OCI-LY3 (cell line): Measurements from ENCODE around the gene ERCC2.
A peak's percentile ranks its signal among the peaks of the same experiment; 100 is the strongest.

Experiments
- H2AFZ ChIP-seq: fragments of 200-600, 300-600 bp; shearing (Covaris generic); 2 replicates; pipeline ENCODE4 v1.6.0; 2014; ENCODE audit warnings: antibody characterized with exemption, low read depth, low read length
- H3K27ac ChIP-seq: fragments of 200-600, 300-600 bp; sonication (generic); 2 replicates; pipeline ENCODE4 v1.5.1; 2014; ENCODE audit warnings: mild to moderate bottlenecking, low read length, moderate library complexity, mixed read lengths
- H3K27me3 ChIP-seq: fragments of 200-600, 300-600 bp; sonication (generic); 2 replicates; pipeline ENCODE4 v1.6.1; 2014; ENCODE audit warnings: low read depth, low read length, mixed read lengths
- H3K36me3 ChIP-seq: fragments of 200-600, 300-600 bp; sonication (generic); replicated peaks from 2 replicates; pipeline ENCODE3; 2014; ENCODE audit warnings: low read depth, low read length, mixed read lengths
- H3K4me1 ChIP-seq: fragments of 300-600, 200-600 bp; sonication (generic); 2 replicates; pipeline ENCODE4 v1.6.1; 2014; ENCODE audit warnings: low read length, mixed read lengths
- H3K4me2 ChIP-seq: fragments of 200-600, 300-600 bp; sonication (generic); 2 replicates; pipeline ENCODE4 v1.6.1; 2014; ENCODE audit warnings: low read length, mixed read lengths
- H3K4me3 ChIP-seq: fragments of 300-600, 200-600 bp; sonication (generic); 2 replicates; pipeline ENCODE4 v1.5.1; 2014; ENCODE audit warnings: antibody characterized with exemption, mild to moderate bottlenecking, low read length, moderate library complexity
- H3K79me2 ChIP-seq: fragments of 300-600, 200-600 bp; shearing (Covaris generic); 2 replicates; pipeline ENCODE4 v1.6.1; 2014; ENCODE audit warnings: mild to moderate bottlenecking, low read length, mixed read lengths
- H3K9ac ChIP-seq: fragments of 300-600, 200-600 bp; shearing (Covaris generic); 2 replicates; pipeline ENCODE4 v1.6.0; 2014; ENCODE audit warnings: mild to moderate bottlenecking, low read length, moderate library complexity
- H3K9me3 ChIP-seq: fragments of 200-600, 300-600 bp; shearing (Covaris generic); 2 replicates; pipeline ENCODE4 v1.6.1; 2014; ENCODE audit warnings: low read length, mixed read lengths; ENCODE audit not compliant: insufficient read depth
- H4K20me1 ChIP-seq: fragments of 200-600, 300-600 bp; sonication (generic); 2 replicates; pipeline ENCODE4 v1.6.1; 2016; ENCODE audit warnings: low read length, mixed read lengths; ENCODE audit not compliant: insufficient read depth
- CTCF ChIP-seq: fragments of 200-600, 300-600 bp; sonication (generic); IDR thresholded peaks from 2 replicates; pipeline ENCODE4 v1.5.1; 2014; ENCODE audit warnings: antibody characterized with exemption, low read length, low read depth
- EZH2phosphoT487 ChIP-seq: fragments of 200-600 bp; shearing (Covaris generic); IDR thresholded peaks from 2 replicates; pipeline ENCODE4 v1.6.1; 2018; ENCODE audit warnings: antibody characterized with exemption, mixed run types, low read depth

Gene ERCC2

GRCh38 chr19:45327404-45328143 is 42.8 kb downstream of the ERCC2 start:
- no peak overlapping the region for H3K4me2 ChIP-seq
- no peaks in the 10 kb centered on the region for H4K20me1 ChIP-seq
- H3K27ac ChIP-seq: no peak overlapping the region
- H3K27me3 ChIP-seq: no peaks in the 10 kb centered on the region
- no peaks in the 10 kb centered on the region for H3K9me3 ChIP-seq
- no peak overlapping the region for H3K9ac ChIP-seq
- H3K36me3 ChIP-seq: no peaks in the 10 kb centered on the region
- no peak for TF ChIP-seq EZH2phosphoT487
- no peak for TF ChIP-seq CTCF
- H3K4me3 ChIP-seq: no peak overlapping the region
- peaks cover 4% of the 10 kb centered on the region; the same call in 1 of the 2 replicates for H3K4me1 ChIP-seq
- no peak overlapping the region for H2AFZ ChIP-seq
- H3K79me2 ChIP-seq: no peaks in the 10 kb centered on the region

DNA sequence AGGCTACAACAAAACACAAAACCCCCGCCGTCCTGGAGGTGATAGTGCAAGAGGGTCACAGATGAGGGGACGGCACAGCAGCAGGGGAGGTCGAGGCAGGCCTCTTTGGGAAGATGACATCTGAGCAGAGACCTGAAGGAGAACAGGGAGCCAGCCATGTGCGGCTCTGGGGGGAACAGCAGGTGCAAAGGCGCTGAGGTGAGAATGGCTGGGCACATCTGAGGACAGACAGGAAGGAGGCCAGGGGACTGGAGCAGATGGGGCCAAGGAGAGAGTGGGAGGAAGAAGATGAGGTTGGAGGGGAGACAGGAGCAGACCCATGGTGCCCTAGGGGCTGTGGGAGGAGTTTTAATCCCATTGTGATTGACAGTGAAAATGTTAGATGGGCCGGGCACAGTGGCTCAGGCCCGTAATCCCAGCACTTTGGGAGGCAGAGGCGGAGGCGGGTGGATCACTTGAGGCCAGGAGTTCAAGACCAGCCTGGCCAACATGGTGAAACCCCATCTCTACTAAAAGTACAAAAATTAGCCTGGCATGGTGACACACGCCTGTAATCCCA is 45.9 kb downstream of the ERCC2 start:
- no peak overlapping the region for H3K27ac ChIP-seq

GRCh38 chr19:45323671-45324081 is 46.7 kb downstream of the ERCC2 start:
- no peak for TF ChIP-seq EZH2phosphoT487
- no peak for TF ChIP-seq CTCF
- H3K79me2 ChIP-seq: no peaks in the 10 kb centered on the region
- no peaks in the 10 kb centered on the region for H4K20me1 ChIP-seq
- H3K36me3 ChIP-seq: no peaks in the 10 kb centered on the region
- H3K4me3 ChIP-seq: peak overlapping the region; percentile 10; the same call in 1 of the 2 replicates
- no peak overlapping the region for H3K27ac ChIP-seq
- H3K4me2 ChIP-seq: peak overlapping the region; percentile 28; the same call in 1 of the 2 replicates
- H3K9ac ChIP-seq: no peak overlapping the region
- peaks cover 4% of the 10 kb centered on the region; the same call in 1 of the 2 replicates for H3K4me1 ChIP-seq
- H3K27me3 ChIP-seq: no peaks in the 10 kb centered on the region
- peak overlapping the region; percentile 49; the same call in 1 of the 2 replicates for H2AFZ ChIP-seq
- H3K9me3 ChIP-seq: no peaks in the 10 kb centered on the region

More for the DNA sequence above, 45.9 kb downstream of the ERCC2 start:
- Histone ChIP-seq H3K9ac (no peak overlapping the region), H3K9me3 (no peaks in the 10 kb centered on the region), H2AFZ (peak overlapping the region; percentile 49; the same call in 1 of the 2 replicates), H3K79me2 (no peaks in the 10 kb centered on the region), H3K27me3 (no peaks in the 10 kb centered on the region), H3K4me3 (no peak overlapping the region), H3K36me3 (no peaks in the 10 kb centered on the region), H3K4me1 (peaks cover 4% of the 10 kb centered on the region; the same call in 1 of the 2 replicates), H3K4me2 (peak overlapping the region; percentile 28; the same call in 1 of the 2 replicates), H4K20me1 (no peaks in the 10 kb centered on the region)
- no peak for TF ChIP-seq EZH2phosphoT487
- TF ChIP-seq CTCF: no peak

GRCh38 chr19:45322744-45323281 is 47.6 kb downstream of the ERCC2 start, which contains the start of gene CKM:
CKM (minus strand) TSS chr19:45322875; CDS start chr19:45319713, 3,162 bp downstream.
- no peak within 1 kb of the TSS for H3K9ac ChIP-seq
- no peaks in the 10 kb centered on the region for H3K9me3 ChIP-seq
- H3K4me3 ChIP-seq: peak within 1 kb of the TSS; percentile 10; the same call in 1 of the 2 replicates
- no peak within 1 kb of the TSS for H2AFZ ChIP-seq
- TF ChIP-seq EZH2phosphoT487 (no peak), CTCF (no peak)
- no peak within 1 kb of the TSS for H3K27ac ChIP-seq
- H3K36me3 ChIP-seq: no peaks in the 10 kb centered on the region
- H3K27me3 ChIP-seq: peaks cover 1% of the 10 kb centered on the region; the same call in 1 of the 2 replicates
- H3K4me2 ChIP-seq: peak within 1 kb of the TSS; percentile 28; the same call in 1 of the 2 replicates
- peaks cover 4% of the 10 kb centered on the region; the same call in 1 of the 2 replicates for H3K4me1 ChIP-seq
- H3K79me2 ChIP-seq: no peaks in the 10 kb centered on the region
- H4K20me1 ChIP-seq: no peaks in the 10 kb centered on the region
